Left hindlimb (tissue), 1 donor: Measurements from ENCODE around the gene RAPGEF1.
"Not testable (repeated sequence)": the region's sequence is repeated elsewhere in the genome, so short reads cannot be mapped to it uniquely, and the experiment has no call there.

Source experiments
- DNase-seq: peaks from one replicate; pipeline ENCODE4 v3.0.0-alpha.2; 2018

Gene RAPGEF1

GRCh38 chr9:131554087-131554842 lies 185.6 kb downstream of the RAPGEF1 start:
- DNase-seq: no peak

- no peak for DNase-seq
Measured at GRCh38 chr9:131552030-131552429, 187.8 kb downstream of the RAPGEF1 start.

- DNase-seq: not testable (repeated sequence)
Measured at GRCh38 chr9:131550465-131550864, 189.4 kb downstream of the RAPGEF1 start.

- not testable (repeated sequence) for DNase-seq
Measured at GRCh38 chr9:131549186-131549585, 190.7 kb downstream of the RAPGEF1 start.

GRCh38 chr9:131546336-131547084 lies 193.4 kb downstream of the RAPGEF1 start:
- peak; percentile 69 for DNase-seq

GRCh38 chr9:131545786-131546335 lies 194.0 kb downstream of the RAPGEF1 start:
- DNase-seq: no peak

- DNase-seq: no peak
Measured at GRCh38 chr9:131545003-131545785, 194.7 kb downstream of the RAPGEF1 start, which contains the start of gene PRRT1B. Gene PRRT1B (plus strand): TSS chr9:131545523. CDS start chr9:131545616, 93 bp downstream.

- DNase-seq: no peak
Measured at GRCh38 chr9:131543141-131543540, 196.7 kb downstream of the RAPGEF1 start.

- DNase-seq: no peak
Measured at GRCh38 chr9:131539223-131539923, 200.5 kb downstream of the RAPGEF1 start.

- no peak for DNase-seq
Measured at GRCh38 chr9:131537946-131538345, 201.9 kb downstream of the RAPGEF1 start.

GRCh38 chr9:131534721-131535237 lies 205.1 kb downstream of the RAPGEF1 start:
- DNase-seq: no peak

- DNase-seq: peak; percentile 92
Measured at GRCh38 chr9:131530920-131531832, 208.7 kb downstream of the RAPGEF1 start, which contains the start of gene UCK1. Gene UCK1 (minus strand): TSS chr9:131531263. CDS start chr9:131531174, 89 bp downstream.

GRCh38 chr9:131530546-131530919 lies 209.3 kb downstream of the RAPGEF1 start:
- peak; percentile 62 for DNase-seq

GRCh38 chr9:131529597-131530545 lies 210.0 kb downstream of the RAPGEF1 start:
- DNase-seq: no peak

GRCh38 chr9:131528886-131529505 lies 210.9 kb downstream of the RAPGEF1 start:
- DNase-seq: no peak

- DNase-seq: no peak
Measured at GRCh38 chr9:131528186-131528585, 211.7 kb downstream of the RAPGEF1 start.
